GM18951 (cell line): ENCODE data around the gene STBD1.
"Not testable (repeated sequence)": the region's sequence is repeated elsewhere in the genome, so short reads cannot be mapped to it uniquely, and the experiment has no call there.

Experiments used
- POLR2A ChIP-seq: IDR thresholded peaks from 4 replicates; pipeline ENCODE4 v1.6.1; 2011; ENCODE audit warnings: mild to moderate bottlenecking; ENCODE audit not compliant: insufficient read length, insufficient read depth; ENCODE audit errors: extremely low read depth
- in situ Hi-C: fragments of 300-500 bp; cut with MboI; formaldehyde crosslinking; loops from one replicate; pipeline ENCODE4 v1.12.0; 2022; ENCODE audit warnings: low sequenced_read_pairs, mixed read lengths, inconsistent platforms; ENCODE audit not compliant: unreplicated experiment

STBD1 gene

GRCh38 chr4:76315267-76315918 is 8.9 kb downstream of the STBD1 start:
- in situ Hi-C loops, result no loop called here

GRCh38 chr4:76316131-76316530 is 9.6 kb downstream of the STBD1 start:
- in situ Hi-C loops, result no loop called here
- no peak for TF ChIP-seq POLR2A

More at GRCh38 chr4:76315267-76315918, 8.9 kb downstream of the STBD1 start:
- no peak for TF ChIP-seq POLR2A

- no peak for TF ChIP-seq POLR2A
- in situ Hi-C loops, result no loop called here
These were observed 15.7 kb downstream of the STBD1 start for GRCh38 chr4:76322236-76322635.

- in situ Hi-C loops, result no loop called here
- no peak for TF ChIP-seq POLR2A
These were observed 18.5 kb downstream of the STBD1 start for GRCh38 chr4:76325072-76325471.

GRCh38 chr4:76326515-76326914 is 20.0 kb downstream of the STBD1 start:
- no peak for TF ChIP-seq POLR2A
- in situ Hi-C loops, result no loop called here

GRCh38 chr4:76334885-76335284 is 28.4 kb downstream of the STBD1 start:
- TF ChIP-seq POLR2A, result no peak
- in situ Hi-C loops, result no loop called here

GRCh38 chr4:76339364-76339763 is 32.8 kb downstream of the STBD1 start:
- in situ Hi-C loops, result no loop called here
- TF ChIP-seq POLR2A, result no peak

- TF ChIP-seq POLR2A, result no peak
- in situ Hi-C loops, result no loop called here
These were observed 34.5 kb downstream of the STBD1 start for GRCh38 chr4:76341063-76341462.

- TF ChIP-seq POLR2A, result no peak
- in situ Hi-C loops, result no loop called here
These were observed 35.7 kb downstream of the STBD1 start for GRCh38 chr4:76342191-76342590.

- no peak for TF ChIP-seq POLR2A
- in situ Hi-C loops, result no loop called here
These were observed 36.3 kb downstream of the STBD1 start for GRCh38 chr4:76342803-76343202.

GRCh38 chr4:76354517-76355473 is 48.3 kb downstream of the STBD1 start:
- no peak for TF ChIP-seq POLR2A

GRCh38 chr4:76357981-76358380 is 51.4 kb downstream of the STBD1 start:
- in situ Hi-C loops, result no loop called here
- TF ChIP-seq POLR2A, result no peak

More at GRCh38 chr4:76354517-76355473, 48.3 kb downstream of the STBD1 start:
- in situ Hi-C loops, result no loop called here

GRCh38 chr4:76359881-76360466 is 53.4 kb downstream of the STBD1 start:
- in situ Hi-C loops, result not testable (repeated sequence)
